GM11168 (cell line): ENCODE measurements around the gene NTF3.

ENCODE experiments used
- in situ Hi-C: fragments of 300-500 bp; cut with MboI; formaldehyde crosslinking; loops from one replicate; pipeline ENCODE4 v1.12.0; 2022; ENCODE audit warnings: low sequenced_read_pairs; ENCODE audit not compliant: unreplicated experiment

Gene NTF3

DNA sequence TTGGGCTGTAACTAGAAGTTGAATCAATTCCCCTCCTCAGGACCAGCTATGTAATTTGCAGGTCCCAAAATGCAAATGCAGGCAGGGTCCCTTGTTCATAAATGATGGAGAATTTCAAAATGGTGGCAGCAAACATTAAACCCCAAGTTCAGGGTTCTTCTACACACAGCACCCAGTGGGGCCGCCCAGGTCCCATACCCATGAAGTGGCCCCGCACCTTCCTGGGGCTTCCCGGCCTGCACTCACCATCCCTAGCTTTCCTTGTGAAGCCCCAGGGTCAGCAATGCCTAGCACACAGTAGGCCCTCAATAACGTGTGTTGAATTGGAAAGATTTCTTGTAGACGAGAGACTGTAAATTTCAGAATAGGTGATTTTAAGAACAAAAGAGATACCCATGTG lies 76.0 kb downstream of the NTF3 start:
- in situ Hi-C loops, result no loop called here

DNA sequence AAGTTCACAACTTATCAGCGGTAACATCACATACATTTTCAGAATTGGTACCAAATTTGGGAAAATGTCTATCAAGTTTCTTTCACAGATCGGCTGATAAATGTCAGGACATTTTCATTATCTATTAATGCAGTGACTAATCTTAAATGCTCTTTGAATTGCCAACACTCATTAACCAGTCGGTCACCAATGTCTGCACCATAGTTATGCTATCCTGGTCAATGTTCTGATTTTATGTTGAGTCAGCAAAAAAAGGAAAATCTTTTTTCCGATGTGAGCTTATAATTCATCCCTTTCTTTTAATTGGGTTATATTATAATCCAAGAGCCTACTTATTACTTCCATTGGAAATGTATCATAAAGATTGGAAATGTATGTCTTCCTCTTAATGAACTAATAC lies 77.2 kb downstream of the NTF3 start:
- in situ Hi-C loops, result no loop called here

DNA sequence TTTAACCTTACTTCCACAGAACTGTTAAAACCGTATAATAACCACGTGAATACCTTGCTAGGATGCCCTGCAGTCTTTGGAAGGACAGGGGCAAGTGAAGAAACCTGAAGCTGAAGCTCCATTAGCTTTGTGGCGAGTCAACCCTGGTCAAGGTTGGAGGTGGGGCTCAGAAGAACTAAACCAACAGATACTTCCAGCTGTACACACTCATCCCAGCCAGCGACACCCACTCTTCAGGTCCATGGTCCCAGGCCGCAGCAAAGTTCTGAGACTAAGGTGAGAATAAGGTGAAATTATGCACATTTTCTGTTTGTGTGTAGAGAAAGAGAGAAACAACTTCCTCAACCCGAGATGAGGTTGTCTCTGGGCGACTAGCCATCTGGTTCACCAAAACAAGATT lies 77.6 kb downstream of the NTF3 start:
- in situ Hi-C loops, result no loop called here

DNA sequence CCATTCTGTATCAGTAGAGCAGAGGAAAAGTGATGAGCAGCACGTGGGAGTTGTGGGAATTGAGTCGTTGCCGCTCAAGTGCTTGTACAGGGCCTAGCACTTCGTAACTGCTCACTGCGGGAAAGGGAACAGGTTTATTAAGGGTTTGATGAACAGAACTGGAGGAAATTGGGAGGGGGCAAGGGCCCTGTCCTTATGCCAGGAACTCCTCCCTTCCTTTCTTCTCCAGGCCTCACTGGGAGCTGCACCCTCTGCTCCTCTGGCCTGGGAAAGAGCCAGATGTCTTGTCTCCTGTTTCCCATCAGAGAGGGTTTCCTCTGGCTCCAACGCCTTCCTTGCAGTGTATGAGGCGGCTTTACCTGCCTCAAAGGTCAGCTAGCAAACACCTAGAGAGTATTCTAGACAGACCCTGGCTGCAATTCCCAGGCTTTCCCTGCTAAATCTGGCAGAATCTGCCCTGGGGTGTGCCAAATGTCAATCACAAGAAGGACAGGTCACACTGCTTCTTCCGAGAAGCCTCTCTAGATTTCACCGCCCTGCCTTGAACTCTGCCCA lies 78.4 kb downstream of the NTF3 start:
- in situ Hi-C loops, result no loop called here

DNA sequence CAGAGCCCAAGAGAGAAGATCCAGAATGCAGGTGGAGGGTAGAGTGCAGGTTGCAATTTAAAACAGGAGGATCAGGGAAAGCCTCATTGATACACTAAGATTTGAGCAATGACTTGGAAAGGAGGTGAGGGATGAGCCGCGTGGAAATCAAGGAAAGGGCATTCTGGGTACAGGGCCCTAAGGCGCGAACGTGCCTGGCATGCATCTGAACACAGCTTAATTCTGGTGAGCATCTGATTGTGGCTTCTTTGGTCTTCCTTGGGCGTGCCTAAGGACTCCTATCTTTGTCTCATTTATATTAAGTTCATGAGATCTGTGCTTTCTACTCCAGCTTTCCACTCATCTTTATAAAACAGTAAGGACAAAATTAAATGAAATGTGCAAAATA lies 79.3 kb downstream of the NTF3 start:
- in situ Hi-C loops, result no loop called here

DNA sequence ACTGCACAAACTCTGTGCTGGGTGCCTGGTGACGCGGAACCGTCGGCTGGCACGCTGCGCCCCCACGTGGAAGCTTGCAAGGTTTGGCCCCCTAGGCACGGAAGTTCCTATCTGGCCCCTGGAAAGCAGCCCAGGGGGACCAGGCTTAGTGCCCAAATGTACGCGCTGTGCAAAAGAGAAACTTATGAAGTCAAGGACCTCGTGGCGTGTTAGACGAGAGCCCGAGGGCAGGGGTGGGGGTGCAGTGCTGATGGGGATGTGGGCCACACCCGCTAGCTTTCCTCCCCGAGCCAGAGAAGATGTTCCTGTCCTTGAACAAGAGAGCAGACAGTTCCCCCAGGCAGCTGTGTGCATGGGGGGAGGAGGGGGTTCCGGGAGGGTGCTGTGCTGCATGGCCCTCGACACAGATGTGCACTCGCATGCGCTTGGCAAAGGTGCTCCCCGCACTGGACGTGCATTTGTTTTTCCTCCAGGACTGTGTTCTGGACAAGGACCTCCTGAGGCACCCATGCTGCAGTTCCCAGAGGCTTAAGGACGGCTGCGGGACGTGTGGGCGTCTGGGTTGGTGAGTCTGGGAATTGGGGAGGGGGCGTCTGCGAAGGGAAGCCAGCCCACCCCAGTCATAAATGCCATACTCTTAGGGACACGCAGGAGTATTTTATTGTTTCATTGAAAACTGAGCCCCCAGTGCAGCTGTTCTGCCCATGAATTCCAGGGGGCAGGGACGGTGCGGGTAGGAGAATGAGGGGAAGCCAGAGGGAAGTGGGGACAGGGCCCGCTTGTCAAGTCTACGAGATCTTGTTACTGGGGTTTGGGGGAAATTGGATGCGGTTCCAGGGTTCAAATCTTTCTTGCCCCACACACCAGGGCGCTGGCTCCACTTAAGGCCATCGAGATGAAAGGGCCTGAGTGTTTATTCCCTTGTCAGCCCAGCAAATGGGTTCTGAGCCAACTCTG lies 80.0 kb downstream of the NTF3 start:
- in situ Hi-C loops, result no loop called here

DNA sequence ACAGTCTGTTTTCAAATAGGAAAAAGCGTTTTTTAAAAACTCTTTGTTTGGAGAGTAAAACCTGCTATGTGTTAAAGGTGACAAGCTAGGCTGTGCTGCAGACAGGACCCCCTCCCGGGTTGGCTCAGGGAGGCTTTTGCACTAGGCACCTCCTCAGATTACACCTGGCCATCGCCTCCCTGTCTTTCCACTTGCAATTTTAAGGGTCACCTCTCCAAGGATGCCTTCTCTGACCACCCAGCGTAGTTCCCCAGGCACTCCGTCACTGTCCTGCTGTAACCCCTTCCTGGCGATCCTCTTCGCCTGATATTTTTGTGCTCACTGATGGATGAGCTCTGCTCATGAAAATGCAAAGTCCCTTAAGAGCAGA lies 80.7 kb downstream of the NTF3 start:
- in situ Hi-C loops, result no loop called here

DNA sequence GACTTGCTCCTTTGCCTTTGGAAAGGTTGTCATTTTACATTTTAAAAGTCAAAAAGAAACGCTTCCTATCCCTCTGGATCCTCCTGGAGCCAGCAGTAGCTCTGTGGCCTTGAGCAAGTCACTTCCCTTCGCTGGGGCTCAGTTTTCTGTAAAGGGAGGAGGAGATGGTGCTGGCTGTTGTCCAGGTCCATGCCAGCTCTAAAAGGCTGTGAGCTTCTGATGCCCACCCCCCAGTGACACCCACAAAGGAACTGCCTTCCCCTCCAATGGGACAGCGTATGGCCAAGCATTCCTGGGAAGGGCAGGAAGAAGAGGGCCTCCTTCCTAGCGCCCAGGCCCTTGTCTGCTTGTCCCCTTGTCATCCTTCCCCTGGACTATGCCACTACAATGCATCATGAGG lies 81.5 kb downstream of the NTF3 start:
- in situ Hi-C loops, result no loop called here

DNA sequence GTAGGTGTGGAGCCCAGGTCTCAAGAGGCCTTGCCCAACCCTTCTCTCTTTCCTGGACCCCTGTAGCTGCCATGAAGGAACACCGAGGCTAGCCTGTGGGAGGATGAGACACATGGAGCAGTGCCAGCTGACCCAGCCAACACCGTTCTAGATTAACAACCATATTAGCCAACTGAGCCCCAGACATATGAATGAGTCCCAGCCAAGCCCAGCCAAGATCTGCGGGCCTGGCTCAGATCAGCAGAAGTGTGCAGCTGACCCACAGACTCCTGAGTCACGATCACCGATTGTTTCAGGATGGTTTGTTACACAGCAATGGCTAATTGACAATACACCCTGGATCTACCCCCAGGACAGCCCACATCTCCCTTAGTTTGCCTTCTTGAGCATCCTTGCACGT lies 82.1 kb downstream of the NTF3 start:
- in situ Hi-C loops, result no loop called here

DNA sequence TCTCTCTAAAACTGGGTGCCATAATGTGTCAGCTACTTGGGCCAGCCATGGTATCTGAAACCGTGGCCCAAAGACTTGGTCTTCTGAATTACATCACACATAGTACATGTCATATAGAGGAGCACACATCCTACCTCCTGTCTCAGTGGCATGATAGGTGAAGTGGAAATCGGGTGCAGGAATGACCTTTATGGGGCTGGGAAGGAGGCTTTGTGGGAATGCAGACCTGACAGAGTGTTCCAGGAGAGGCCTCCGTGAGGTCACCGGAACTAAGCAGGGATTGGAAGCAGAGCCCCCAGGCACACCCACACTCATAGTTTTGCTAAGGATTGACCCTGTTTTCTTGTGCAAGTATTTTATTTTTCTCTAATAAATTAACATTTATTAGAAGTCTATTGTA lies 82.6 kb downstream of the NTF3 start:
- in situ Hi-C loops, result no loop called here

DNA sequence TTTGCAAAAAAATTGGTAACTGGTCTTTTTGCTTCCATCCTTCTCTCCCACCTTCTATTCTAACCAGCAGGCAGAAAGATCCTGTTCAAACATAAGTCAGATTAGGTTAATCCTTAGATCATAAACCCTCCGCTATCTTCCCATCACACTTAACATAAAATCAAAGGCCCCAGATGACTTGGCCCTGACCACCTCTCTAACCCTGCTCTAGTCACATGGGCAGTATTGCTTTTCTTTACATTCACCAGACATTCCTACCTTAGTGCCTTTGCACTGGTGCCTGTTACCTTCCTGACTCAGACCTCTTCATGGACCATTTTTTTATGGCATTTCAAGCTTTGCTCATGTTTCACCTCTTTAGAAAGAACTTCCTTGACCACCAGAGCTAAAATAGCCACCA lies 83.5 kb downstream of the NTF3 start:
- in situ Hi-C loops, result no loop called here

DNA sequence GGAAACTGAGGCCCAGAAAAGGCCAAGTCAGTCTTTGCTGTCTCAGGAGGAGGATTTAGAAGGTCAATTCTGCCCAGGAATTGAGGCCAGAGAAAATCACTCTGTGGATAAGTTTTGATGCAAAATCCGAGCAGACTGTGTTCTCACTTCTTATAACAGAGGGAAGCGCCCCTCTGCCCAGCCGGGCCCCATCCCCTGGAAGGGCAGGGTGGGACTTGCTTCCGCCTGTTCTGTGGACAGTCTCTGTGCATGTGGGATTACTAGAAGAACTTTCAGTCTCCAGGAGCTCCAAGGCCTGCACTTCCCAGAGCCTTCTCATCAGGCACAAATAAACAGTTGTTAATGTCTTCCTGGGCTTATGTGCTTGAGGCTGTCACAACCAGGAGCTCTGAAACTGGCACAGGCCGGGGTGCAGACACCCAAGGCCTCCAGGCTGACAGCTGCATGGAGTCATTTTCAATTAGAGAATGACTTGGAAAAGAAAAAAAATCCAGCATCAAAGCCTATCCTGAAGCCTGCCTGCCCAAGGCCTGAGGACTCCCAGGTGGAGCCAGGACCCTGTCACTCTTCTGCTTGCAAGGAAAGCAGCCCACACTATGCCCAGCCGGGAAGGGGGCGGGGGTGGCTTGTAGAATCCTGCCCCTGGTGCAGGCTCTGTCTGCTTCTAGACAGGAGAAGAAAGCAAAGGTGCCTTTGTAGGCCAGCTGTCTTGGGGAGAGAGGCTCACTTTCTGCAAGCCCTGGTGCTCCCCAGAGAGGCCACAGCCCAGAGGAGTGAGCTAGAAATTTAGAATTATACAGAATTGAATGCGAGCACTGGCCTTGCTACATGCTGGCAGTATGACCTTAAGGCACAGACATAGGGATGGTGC lies 84.7 kb downstream of the NTF3 start:
- in situ Hi-C loops, result no loop called here

DNA sequence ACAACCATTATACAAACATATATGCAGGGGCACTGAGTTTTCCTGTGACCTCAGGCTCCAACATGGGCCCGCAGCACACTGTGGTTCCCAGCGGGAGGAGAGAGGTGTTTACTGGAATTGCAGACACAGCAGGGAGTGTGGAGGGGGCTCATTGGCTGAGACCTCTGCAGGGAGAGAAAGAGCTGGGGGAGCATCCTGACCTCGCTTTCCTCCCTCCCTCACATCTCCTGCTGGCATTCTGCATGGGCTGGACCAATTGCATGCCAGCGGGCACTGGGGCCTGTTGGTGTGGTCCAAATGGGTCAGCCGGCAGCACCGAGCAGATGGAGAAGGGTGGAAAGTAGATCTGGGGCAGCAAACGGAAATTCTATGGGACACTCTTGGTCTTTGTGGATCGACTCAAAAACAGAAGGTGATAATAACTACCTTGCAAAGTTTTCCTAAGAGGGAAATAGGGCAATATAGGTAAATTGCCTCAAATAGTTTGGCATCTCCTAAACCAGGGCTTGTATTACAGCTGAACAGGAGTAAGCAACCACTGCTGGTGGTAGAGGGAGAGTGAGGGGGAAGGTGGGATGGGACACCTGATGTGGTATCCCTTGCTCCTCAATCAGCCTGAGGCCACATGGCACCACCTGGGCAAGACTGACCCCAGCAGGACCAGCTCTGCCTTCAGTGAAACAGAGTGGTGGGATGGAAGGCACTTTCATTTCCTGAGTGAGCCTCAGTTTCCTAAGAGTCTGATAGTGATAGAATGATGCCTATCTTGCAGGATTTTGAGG lies 86.9 kb downstream of the NTF3 start:
- in situ Hi-C loops, result no loop called here

DNA sequence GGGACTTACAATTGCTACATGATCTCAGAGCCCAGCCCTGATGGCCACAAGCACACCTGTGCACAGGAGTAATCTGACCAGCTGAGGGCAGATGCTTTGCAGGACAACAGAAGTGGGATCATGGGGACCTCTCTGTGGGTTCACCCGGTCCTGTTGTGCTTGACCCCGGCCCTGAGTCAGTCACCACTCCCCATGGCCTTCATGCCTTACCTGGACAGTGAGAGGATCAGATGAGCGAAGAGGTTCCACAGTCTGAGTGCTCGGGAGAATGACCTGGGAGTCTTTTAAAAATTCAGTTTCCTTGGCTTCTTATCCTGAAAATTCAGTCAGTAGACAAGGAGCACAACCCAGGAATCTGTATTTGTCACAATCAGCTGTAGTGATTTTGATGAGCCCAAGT lies 88.1 kb downstream of the NTF3 start:
- in situ Hi-C loops, result no loop called here

DNA sequence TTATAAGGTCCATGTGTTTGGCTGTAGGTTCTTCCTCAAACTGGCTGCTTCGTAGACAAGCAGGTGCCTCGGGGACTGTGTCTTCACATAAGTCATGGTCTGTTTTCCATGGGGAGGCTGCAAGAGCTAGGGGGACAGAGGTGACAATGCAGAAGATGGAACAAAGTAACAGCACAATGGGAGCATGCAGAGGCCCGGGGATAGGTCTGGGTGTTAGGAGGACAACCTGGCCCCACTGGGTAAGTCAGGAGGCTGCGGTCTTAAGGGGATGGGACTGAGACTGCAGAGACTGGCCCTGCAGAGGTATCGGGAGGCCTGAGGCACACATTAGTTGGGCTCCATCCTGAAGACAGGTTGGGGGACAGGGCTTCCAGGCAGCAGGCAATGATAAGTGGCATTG lies 88.9 kb downstream of the NTF3 start:
- in situ Hi-C loops, result no loop called here

DNA sequence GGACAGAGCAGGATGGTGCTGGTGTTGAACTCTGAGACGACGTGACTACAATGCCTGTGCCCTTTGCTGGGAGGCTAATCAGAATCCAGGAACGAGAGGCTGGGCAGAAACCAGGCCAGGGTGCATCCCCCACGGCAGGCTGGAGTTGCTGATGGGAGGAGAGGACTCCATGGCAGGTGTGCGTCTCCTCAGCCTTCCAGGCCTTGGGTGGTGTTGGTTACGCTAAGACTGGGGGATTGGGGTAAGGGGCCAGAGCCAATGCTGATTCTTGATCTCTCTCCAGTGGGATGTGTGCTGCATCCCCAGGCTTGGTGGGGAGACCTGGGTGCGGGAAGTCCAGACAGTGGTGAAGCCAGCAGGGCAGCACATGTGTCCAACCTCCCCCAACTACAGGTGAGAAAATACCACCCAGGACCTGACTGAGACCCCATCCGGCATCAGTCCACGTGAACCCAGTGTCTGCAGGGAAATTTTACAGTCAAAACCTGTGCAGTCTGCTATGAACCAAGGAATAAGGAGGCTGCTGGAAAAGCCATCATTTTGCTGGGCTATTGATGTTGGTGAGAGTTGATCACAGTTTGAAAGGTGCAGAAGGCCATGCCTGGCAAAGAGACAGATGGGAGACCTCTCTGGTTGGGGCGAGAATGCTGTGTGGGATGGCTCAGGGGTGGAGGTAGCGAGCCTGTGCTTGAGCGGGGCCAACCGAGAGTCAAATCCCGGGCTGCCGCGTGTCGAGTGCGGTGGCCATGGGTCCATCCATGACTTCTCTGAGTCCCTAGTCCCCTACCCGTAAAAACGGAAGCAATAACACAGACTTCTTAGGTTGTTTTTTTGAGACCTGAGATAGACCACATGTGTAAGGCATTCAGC lies 89.8 kb downstream of the NTF3 start:
- in situ Hi-C loops, result no loop called here

DNA sequence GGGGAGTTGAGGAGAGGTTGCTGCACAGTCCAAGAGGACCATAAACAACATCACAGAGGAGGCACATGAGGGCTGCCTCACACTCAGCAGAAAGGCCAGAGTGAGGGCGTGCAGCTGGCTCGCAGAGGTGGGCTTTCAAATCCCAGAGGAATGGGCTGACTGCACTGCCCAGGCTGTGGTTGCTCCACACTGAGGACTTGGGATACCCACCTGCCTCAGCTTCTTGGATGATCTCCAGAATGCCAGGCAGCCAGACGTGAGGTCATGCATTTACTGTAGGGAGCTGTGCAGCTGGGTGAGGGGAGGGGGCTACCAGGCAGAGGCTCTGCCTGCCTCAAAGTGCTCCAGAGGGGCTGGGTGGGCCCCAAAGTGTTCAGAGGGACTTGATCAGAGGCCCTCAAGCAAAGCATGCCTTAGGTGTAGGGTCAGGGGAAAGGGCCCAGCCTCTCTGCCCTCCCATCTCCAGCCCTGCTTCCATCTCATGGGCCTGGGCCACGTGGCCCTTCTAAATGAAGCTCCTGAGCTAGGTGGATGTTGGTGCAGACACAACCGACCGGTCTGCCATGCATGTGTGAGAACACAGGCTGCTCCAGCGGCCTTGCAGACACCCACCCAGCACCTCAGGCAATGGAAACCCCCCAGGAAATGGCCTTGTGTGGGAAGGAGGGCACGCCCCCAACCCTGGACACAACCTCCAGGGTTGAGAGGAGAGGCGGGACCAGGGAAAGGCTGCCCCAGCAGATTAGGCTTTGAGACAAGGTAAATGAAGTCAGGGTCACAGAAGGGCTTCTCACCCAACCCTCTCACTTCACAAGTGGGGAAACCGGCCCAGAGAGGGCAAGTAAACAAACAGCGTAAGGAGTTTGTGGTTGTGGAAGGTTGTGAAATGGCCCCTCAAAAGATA lies 90.8 kb downstream of the NTF3 start:
- in situ Hi-C loops, result no loop called here

DNA sequence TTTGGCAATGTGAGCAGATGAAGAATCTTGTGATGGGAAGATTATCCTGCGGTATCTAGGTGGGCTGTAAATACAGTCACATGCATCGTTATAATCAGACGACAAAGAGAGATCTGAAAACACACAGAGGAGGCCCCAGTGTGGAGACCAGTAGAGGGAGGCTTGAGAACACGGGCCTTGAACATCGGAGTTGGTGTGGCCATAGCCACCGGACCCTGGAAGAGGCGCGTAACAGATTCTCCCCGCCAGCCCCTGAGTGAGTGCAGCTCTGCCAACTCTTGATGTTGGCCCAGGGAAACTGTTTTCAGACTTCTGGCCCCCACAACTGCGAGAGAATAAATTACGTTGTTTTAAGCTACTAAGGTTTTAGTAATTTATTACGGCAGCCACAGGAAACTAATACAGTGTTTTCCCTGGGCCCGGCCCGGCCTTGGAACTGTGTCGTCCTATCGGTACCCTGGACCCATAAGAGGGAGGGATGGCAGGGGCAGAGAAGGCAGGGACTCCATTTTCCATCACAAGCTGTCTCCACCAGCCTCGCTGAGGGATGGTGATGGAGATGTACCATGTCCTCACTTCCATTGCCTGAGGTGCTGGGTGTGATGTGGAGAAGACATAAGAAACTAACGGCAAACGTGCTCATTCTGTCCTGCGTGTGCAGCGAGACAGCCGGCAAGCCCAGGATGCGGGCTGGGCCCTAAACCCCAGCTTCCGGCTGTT lies 91.6 kb downstream of the NTF3 start:
- in situ Hi-C loops, result no loop called here
